Fibroblast of pulmonary artery (primary cell): ENCODE measurements around the gene AKR1B1.
A peak's percentile ranks its signal among the peaks of the same experiment; 100 is the strongest.

ENCODE experiments used
- DNase-seq: peaks from one replicate; pipeline ENCODE4 v3.0.0-alpha.2; 2010; ENCODE audit warnings: low read depth
- H3K4me3 ChIP-seq: replicated peaks from 2 replicates; pipeline ENCODE4 v1.5.1; 2011; ENCODE audit warnings: low read depth, mild to moderate bottlenecking, control low read depth, low read length, moderate library complexity
- TF ChIP-seq, protein P1 (sequence below): IDR thresholded peaks from 2 replicates; pipeline ENCODE4 v1.5.1; 2011; ENCODE audit warnings: mild to moderate bottlenecking, control low read depth, low read length, inconsistent platforms; ENCODE audit errors: missing control alignments

The AKR1B1 gene

GRCh38 chr7:134480202-134480601 is 21.3 kb upstream of the AKR1B1 start:
- no peak overlapping the region for H3K4me3 ChIP-seq
- no peak for DNase-seq
- TF ChIP-seq, protein P1, sequence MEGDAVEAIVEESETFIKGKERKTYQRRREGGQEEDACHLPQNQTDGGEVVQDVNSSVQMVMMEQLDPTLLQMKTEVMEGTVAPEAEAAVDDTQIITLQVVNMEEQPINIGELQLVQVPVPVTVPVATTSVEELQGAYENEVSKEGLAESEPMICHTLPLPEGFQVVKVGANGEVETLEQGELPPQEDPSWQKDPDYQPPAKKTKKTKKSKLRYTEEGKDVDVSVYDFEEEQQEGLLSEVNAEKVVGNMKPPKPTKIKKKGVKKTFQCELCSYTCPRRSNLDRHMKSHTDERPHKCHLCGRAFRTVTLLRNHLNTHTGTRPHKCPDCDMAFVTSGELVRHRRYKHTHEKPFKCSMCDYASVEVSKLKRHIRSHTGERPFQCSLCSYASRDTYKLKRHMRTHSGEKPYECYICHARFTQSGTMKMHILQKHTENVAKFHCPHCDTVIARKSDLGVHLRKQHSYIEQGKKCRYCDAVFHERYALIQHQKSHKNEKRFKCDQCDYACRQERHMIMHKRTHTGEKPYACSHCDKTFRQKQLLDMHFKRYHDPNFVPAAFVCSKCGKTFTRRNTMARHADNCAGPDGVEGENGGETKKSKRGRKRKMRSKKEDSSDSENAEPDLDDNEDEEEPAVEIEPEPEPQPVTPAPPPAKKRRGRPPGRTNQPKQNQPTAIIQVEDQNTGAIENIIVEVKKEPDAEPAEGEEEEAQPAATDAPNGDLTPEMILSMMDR: no peak

GRCh38 chr7:134478707-134479106 is 19.8 kb upstream of the AKR1B1 start:
- TF ChIP-seq, protein P1: peak; percentile 38
- DNase-seq: peak; percentile 26
- H3K4me3 ChIP-seq: no peak overlapping the region

DNA sequence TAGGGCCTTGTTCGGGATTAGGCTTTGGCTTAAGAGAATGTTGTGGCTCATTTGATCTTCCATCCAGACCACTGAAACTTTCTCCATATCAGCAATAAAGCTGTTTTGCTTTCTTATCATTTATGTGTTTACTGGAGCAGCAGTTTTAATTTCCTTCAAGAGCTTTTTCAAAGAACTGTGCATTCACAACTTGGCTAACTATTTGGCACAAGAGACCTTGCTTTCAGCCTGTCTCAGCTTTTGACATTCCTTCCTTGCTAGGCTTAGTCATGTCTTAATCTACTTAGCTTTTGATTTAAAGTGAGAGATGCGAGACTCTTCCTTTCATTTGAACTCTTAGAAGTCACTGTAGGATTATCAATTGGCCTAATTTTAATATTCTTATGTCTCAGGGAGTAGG is 19.1 kb upstream of the AKR1B1 start:
- H3K4me3 ChIP-seq: no peak overlapping the region
- TF ChIP-seq, protein P1: no peak
- DNase-seq: peak; percentile 46

- no peak for DNase-seq
- H3K4me3 ChIP-seq: no peak overlapping the region
- TF ChIP-seq, protein P1: no peak
Observed at GRCh38 chr7:134476044-134476443, 17.1 kb upstream of the AKR1B1 start.

GRCh38 chr7:134474828-134475227 is 15.9 kb upstream of the AKR1B1 start:
- TF ChIP-seq, protein P1: no peak
- no peak overlapping the region for H3K4me3 ChIP-seq
- DNase-seq: no peak

GRCh38 chr7:134473861-134474291 is 15.0 kb upstream of the AKR1B1 start:
- TF ChIP-seq, protein P1: no peak
- DNase-seq: peak; percentile 41
- H3K4me3 ChIP-seq: no peak overlapping the region

- DNase-seq: no peak
Observed at GRCh38 chr7:134472572-134473244, 13.8 kb upstream of the AKR1B1 start.

More at GRCh38 chr7:134472572-134473244, 13.8 kb upstream of the AKR1B1 start:
- TF ChIP-seq, protein P1: no peak
- H3K4me3 ChIP-seq: no peak overlapping the region
